GM12878 (cell line): ENCODE results near the gene MRS2. TPM values are rescaled to one million over a fixed set of nuclear protein-coding genes. Genes with fewer than 3 reads are reported as not detected.

Experiments
- DPF2 ChIP-seq: fragments of 450-650 bp; IDR thresholded peaks from 2 replicates; pipeline ENCODE4 v1.6.1; 2017; ENCODE audit warnings: mild to moderate bottlenecking
- EP300 ChIP-seq, 2 experiments: fragments of 150-350 bp in 1 of 2; IDR thresholded peaks; 2 replicates each; pipeline ENCODE4 v1.6.1; 2011 to 2012; ENCODE audit warnings: low read depth in 2 of 2, low read length in 2 of 2, borderline replicate concordance in 1 of 2, improper control_type of control experiment in 1 of 2, inconsistent platforms in 1 of 2; ENCODE audit not compliant: control insufficient read depth in 1 of 2
- FOS ChIP-seq: IDR thresholded peaks from 3 replicates; pipeline ENCODE4 v1.6.1; 2011; ENCODE audit warnings: borderline replicate concordance; ENCODE audit not compliant: insufficient read length; ENCODE audit errors: extremely low read depth
- MEF2B ChIP-seq: fragments of 450-650 bp; IDR thresholded peaks from 2 replicates; pipeline ENCODE4 v1.6.1; 2018; ENCODE audit warnings: mild to moderate bottlenecking, moderate library complexity; ENCODE audit not compliant: partially characterized antibody, poor library complexity, severe bottlenecking
- NFIC ChIP-seq: IDR thresholded peaks from 2 replicates; pipeline ENCODE4 v1.6.1; 2012; ENCODE audit warnings: low read depth, mild to moderate bottlenecking, inconsistent platforms, low read length, moderate library complexity
- NFXL1 ChIP-seq: fragments of 450-650 bp; IDR thresholded peaks from 2 replicates; pipeline ENCODE4 v1.6.1; 2017; ENCODE audit warnings: antibody characterized with exemption, mild to moderate bottlenecking, borderline replicate concordance
- PAX8 ChIP-seq: fragments of 450-650 bp; IDR thresholded peaks from 2 replicates; pipeline ENCODE4 v1.6.1; 2017; ENCODE audit warnings: mild to moderate bottlenecking, moderate library complexity
- PML ChIP-seq: IDR thresholded peaks from 2 replicates; pipeline ENCODE4 v1.6.1; 2012; ENCODE audit warnings: low read length, inconsistent platforms
- RBBP5 ChIP-seq: fragments of 200-600 bp; sonication (generic); conservative IDR thresholded peaks from 2 replicates; pipeline ENCODE4 v1.6.1; 2016
- SIX5 ChIP-seq: IDR thresholded peaks from 2 replicates; pipeline ENCODE4 v1.6.1; 2011; ENCODE audit warnings: mild to moderate bottlenecking, low read depth, low read length, moderate library complexity; ENCODE audit not compliant: severe bottlenecking
- SMAD1 ChIP-seq: fragments of 450-650 bp; IDR thresholded peaks from 2 replicates; pipeline ENCODE4 v1.6.1; 2018; ENCODE audit warnings: mild to moderate bottlenecking, low read depth; ENCODE audit not compliant: partially characterized antibody
- SREBF2 ChIP-seq: IDR thresholded peaks from 2 replicates; pipeline ENCODE4 v1.6.1; 2012; ENCODE audit warnings: mild to moderate bottlenecking, low read length
- SUZ12 ChIP-seq: fragments of 200-600 bp; sonication (generic); IDR thresholded peaks from one replicate; pipeline ENCODE4 v1.6.1; 2018; ENCODE audit warnings: antibody characterized with exemption, mild to moderate bottlenecking; ENCODE audit not compliant: unreplicated experiment
- TAF1 ChIP-seq: IDR thresholded peaks from 2 replicates; pipeline ENCODE4 v1.6.1; 2011; ENCODE audit warnings: mild to moderate bottlenecking, low read depth, low read length, borderline replicate concordance
- ZNF592 ChIP-seq: fragments of 450-650 bp; IDR thresholded peaks from 2 replicates; pipeline ENCODE4 v1.6.1; 2017; ENCODE audit warnings: mild to moderate bottlenecking, moderate library complexity
- polyA plus RNA-seq, 11 experiments: library from polyadenylated mRNA; depleted of rRNA in 4 of 11; unstranded in 6 of 11; stranded (reverse) in 5 of 11; fragments of >200 nt; fragmentation: Nextera tagmentation in 4 of 11; fragmentation: Illumina TruSeq in 1 of 11; extraction: Ambion mirVana in 4 of 11; extraction: Trizol in 1 of 11; gene quantifications; 1 replicate in 1 of 11; 2 replicates in 10 of 11; pipeline versions ENCODE4 v1.2.1 to v1.2.3, GENCODE V29; 2011 to 2016; ENCODE audit warnings: inconsistent platforms in 2 of 11, missing spikeins in 2 of 11, low read depth in 1 of 11
- total RNA-seq, 4 experiments: library from RNA; depleted of rRNA in 3 of 4; stranded (reverse); fragments of >200 nt in 3 of 4; fragmentation: Illumina TruSeq in 1 of 4; extraction: Trizol in 1 of 4; gene quantifications; 2 replicates each; pipeline versions ENCODE4 v1.2.1 to v1.2.3, GENCODE V29; 2013 to 2021
- TF ChIP-seq, protein P1 (sequence below): fragments of 450-650 bp; IDR thresholded peaks from 2 replicates; pipeline ENCODE4 v1.6.1; 2017; ENCODE audit warnings: borderline replicate concordance
- TF ChIP-seq, protein P2 (sequence below): fragments of 450-650 bp; IDR thresholded peaks from 2 replicates; pipeline ENCODE4 v1.6.1; 2018; ENCODE audit warnings: borderline replicate concordance, mild to moderate bottlenecking; ENCODE audit not compliant: partially characterized antibody
- TF ChIP-seq, protein P3 (sequence below): fragments of 450-650 bp; IDR thresholded peaks from 2 replicates; pipeline ENCODE4 v1.6.1; 2017; ENCODE audit warnings: mild to moderate bottlenecking, low read depth, inconsistent platforms; ENCODE audit not compliant: poor library complexity, severe bottlenecking

The MRS2 gene
- total and polyA plus RNA-seq, 10 of the 15 experiments (the other 5 are each of a cell fraction or from before 2014, with no cell fraction given): 7.5 to 29.9 (median 24.2) TPM

- no peak for TF ChIP-seq ZNF592
- TF ChIP-seq SUZ12: no peak
- TF ChIP-seq FOS: no peak
- TF ChIP-seq DPF2: no peak
- TF ChIP-seq PAX8: no peak
- TF ChIP-seq EP300 (IDR thresholded peaks at IDR 0.05; ENCODE audit: borderline replicate concordance in 1 of 2, control insufficient read depth in 1 of 2, low read depth in 2 of 2, low read length in 2 of 2): peak in 1 of 2 experiments; percentile 39; a peak in 2 of 4 replicates
- TF ChIP-seq SIX5: no peak
- TF ChIP-seq, protein P1, sequence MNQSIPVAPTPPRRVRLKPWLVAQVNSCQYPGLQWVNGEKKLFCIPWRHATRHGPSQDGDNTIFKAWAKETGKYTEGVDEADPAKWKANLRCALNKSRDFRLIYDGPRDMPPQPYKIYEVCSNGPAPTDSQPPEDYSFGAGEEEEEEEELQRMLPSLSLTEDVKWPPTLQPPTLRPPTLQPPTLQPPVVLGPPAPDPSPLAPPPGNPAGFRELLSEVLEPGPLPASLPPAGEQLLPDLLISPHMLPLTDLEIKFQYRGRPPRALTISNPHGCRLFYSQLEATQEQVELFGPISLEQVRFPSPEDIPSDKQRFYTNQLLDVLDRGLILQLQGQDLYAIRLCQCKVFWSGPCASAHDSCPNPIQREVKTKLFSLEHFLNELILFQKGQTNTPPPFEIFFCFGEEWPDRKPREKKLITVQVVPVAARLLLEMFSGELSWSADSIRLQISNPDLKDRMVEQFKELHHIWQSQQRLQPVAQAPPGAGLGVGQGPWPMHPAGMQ: no peak
- TF ChIP-seq TAF1: no peak
- no peak for TF ChIP-seq RBBP5
- TF ChIP-seq, protein P2, sequence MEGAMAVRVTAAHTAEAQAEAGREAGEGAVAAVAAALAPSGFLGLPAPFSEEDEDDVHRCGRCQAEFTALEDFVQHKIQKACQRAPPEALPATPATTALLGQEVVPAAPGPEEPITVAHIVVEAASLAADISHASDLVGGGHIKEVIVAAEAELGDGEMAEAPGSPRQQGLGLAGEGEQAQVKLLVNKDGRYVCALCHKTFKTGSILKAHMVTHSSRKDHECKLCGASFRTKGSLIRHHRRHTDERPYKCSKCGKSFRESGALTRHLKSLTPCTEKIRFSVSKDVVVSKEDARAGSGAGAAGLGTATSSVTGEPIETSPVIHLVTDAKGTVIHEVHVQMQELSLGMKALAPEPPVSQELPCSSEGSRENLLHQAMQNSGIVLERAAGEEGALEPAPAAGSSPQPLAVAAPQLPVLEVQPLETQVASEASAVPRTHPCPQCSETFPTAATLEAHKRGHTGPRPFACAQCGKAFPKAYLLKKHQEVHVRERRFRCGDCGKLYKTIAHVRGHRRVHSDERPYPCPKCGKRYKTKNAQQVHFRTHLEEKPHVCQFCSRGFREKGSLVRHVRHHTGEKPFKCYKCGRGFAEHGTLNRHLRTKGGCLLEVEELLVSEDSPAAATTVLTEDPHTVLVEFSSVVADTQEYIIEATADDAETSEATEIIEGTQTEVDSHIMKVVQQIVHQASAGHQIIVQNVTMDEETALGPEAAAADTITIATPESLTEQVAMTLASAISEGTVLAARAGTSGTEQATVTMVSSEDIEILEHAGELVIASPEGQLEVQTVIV: no peak
- TF ChIP-seq SREBF2: no peak
- no peak for TF ChIP-seq NFXL1
- no peak for TF ChIP-seq SMAD1
- TF ChIP-seq PML: no peak
- TF ChIP-seq NFIC: peak; percentile 68; the same call in 1 of the 2 replicates
- TF ChIP-seq, protein P3, sequence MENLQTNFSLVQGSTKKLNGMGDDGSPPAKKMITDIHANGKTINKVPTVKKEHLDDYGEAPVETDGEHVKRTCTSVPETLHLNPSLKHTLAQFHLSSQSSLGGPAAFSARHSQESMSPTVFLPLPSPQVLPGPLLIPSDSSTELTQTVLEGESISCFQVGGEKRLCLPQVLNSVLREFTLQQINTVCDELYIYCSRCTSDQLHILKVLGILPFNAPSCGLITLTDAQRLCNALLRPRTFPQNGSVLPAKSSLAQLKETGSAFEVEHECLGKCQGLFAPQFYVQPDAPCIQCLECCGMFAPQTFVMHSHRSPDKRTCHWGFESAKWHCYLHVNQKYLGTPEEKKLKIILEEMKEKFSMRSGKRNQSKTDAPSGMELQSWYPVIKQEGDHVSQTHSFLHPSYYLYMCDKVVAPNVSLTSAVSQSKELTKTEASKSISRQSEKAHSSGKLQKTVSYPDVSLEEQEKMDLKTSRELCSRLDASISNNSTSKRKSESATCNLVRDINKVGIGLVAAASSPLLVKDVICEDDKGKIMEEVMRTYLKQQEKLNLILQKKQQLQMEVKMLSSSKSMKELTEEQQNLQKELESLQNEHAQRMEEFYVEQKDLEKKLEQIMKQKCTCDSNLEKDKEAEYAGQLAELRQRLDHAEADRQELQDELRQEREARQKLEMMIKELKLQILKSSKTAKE: peak; percentile 74
- peak; percentile 95 for TF ChIP-seq MEF2B
Observed at GRCh38 chr6:24391756-24392405, 10.9 kb upstream of the MRS2 start (continued).
